Natural killer cell treated with Interleukin-12 subunit alpha and Interleukin-12 subunit beta and Interleukin-15 and Interleukin-18, amount 100 ng/mL, for 72 hours (primary cell): ENCODE measurements around the gene CKS2. TPM values are rescaled to one million over a fixed set of nuclear protein-coding genes. Genes with fewer than 3 reads are reported as not detected.
"Not testable (repeated sequence)": the region's sequence is repeated elsewhere in the genome, so short reads cannot be mapped to it uniquely, and the experiment has no call there.

ENCODE experiments used
- ATAC-seq, 2 donors: fragments of 150-1000 bp; cut with Tn5 transposase in 1 of 2; sonication (Bioruptor Pico), chemical (Tn5 transposase) in 1 of 2; 2 replicates each; pipeline ENCODE4 v1.10.0; 2021
- DNase-seq: peaks from one replicate; pipeline ENCODE4 v3.0.0; 2022; ENCODE audit warnings: low spot score
- H3K27ac Mint-ChIP-seq, 2 donors: 1 replicate in 1 of 2; 2 replicates in 1 of 2; pipeline ENCODE4 v1.8.0; 2022; ENCODE audit warnings: mixed read lengths in 2 of 2, mild to moderate bottlenecking in 1 of 2, moderate library complexity in 1 of 2
- H3K27me3 Mint-ChIP-seq, 2 donors: 1 replicate in 1 of 2; 2 replicates in 1 of 2; pipeline ENCODE4 v1.8.0; 2022; ENCODE audit warnings: mixed read lengths in 2 of 2
- H3K36me3 Mint-ChIP-seq: one replicate; pipeline ENCODE4 v1.8.0; 2022; ENCODE audit warnings: mixed read lengths
- H3K4me1 Mint-ChIP-seq, 2 donors: 1 replicate in 1 of 2; 2 replicates in 1 of 2; pipeline ENCODE4 v1.8.0; 2022; ENCODE audit warnings: low read depth in 2 of 2, mixed read lengths in 2 of 2, mild to moderate bottlenecking in 1 of 2
- H3K4me3 Mint-ChIP-seq: one replicate; pipeline ENCODE4 v1.8.0; 2022; ENCODE audit warnings: mixed read lengths
- H3K9me3 Mint-ChIP-seq: 2 replicates; pipeline ENCODE4 v1.8.0; 2022; ENCODE audit warnings: mixed read lengths
- total RNA-seq, 2 donors: library from RNA; stranded (reverse); gene quantifications; one replicate each; pipeline ENCODE4 v1.2.3, GENCODE V29; 2022

Gene CKS2
- total RNA-seq, 2 donors from 2014 or later: 90.2 to 165 TPM

GRCh38 chr9:89295400-89295799, 15.6 kb upstream of the CKS2 start:
- peaks cover 8 to 10% of the 10 kb centered on the region in 2 donors for H3K27me3 Mint-ChIP-seq
- H3K4me3 Mint-ChIP-seq: no peak overlapping the region
- ATAC-seq: no peak
- H3K9me3 Mint-ChIP-seq: no peaks in the 10 kb centered on the region
- no peaks in the 10 kb centered on the region for H3K36me3 Mint-ChIP-seq
- DNase-seq: no peak
- no peak overlapping the region for H3K27ac Mint-ChIP-seq
- H3K4me1 Mint-ChIP-seq: no peaks in the 10 kb centered on the region

- not testable (repeated sequence) for DNase-seq, H3K36me3 Mint-ChIP-seq, H3K9me3 Mint-ChIP-seq, H3K4me3 Mint-ChIP-seq, H3K27me3 Mint-ChIP-seq, H3K4me1 Mint-ChIP-seq, ATAC-seq, H3K27ac Mint-ChIP-seq
These were observed 9.0 kb upstream of the CKS2 start for GRCh38 chr9:89301996-89302395.

DNA sequence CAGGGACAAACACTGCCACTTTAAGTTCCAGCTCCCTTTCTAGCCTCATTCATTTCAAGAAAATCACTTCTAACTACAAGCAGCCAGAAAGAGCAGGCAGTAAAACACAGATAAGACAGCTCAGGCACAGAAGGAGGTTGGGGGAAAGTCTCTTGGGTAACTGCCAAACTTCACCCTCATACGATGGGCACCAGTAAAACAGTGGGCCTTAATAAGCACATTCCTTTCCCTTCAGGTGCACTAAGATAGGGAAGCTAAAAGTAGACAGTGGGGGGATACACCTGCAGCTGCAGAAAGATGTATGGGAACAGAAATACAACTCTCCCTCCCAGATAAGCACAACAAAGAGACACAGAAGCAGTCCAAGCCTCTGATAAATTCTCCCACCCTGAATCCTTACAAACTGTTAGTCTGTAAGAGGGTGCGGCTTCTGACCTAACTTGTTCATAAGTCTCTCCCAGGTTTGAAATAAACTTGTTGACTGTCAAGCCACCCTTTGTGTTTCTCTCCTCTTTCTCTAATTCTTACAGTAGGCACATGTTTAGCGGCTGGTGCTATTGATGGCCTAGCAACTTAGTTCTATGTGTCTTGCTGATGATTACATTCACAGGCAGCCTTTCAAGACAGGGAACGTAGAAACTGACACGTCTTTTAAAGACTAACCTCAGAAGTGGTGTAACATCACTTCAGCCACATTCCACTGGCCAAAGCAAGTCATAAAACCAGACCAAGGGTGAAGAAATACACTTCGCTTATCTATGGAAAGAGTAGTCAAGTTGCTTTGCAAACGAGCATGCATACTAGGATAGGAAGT, 6.8 kb upstream of the CKS2 start:
- Mint-ChIP-seq H3K27ac (no peak overlapping the region), H3K27me3 (no peaks in the 10 kb centered on the region), H3K36me3 (no peaks in the 10 kb centered on the region), H3K4me1 (peaks cover 0 to 3% of the 10 kb centered on the region in 2 donors), H3K9me3 (no peaks in the 10 kb centered on the region), H3K4me3 (no peak overlapping the region)
- DNase-seq: no peak
- no peak for ATAC-seq

DNA sequence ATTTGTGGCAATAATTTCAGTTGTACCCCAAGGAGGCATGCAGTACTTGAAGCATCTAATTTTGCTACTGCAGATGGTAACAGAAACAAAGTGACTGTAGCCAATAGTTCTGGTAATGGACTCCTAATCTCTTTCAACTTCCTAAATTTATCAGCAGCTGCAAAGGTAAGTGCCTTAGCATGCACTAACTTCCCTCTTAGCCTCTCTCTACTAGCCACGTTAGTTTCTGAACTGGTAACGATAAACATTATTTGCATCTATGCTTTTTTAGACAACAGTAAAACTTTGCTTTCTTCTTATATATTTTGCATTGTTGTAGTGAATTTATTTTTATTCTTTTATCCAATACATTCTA, 6.2 kb upstream of the CKS2 start:
- peaks cover 0 to 3% of the 10 kb centered on the region in 2 donors for H3K4me1 Mint-ChIP-seq
- H3K9me3 Mint-ChIP-seq: no peaks in the 10 kb centered on the region
- H3K27ac Mint-ChIP-seq: no peak overlapping the region
- H3K27me3 Mint-ChIP-seq: no peaks in the 10 kb centered on the region
- no peak for DNase-seq
- no peak overlapping the region for H3K4me3 Mint-ChIP-seq
- H3K36me3 Mint-ChIP-seq: no peaks in the 10 kb centered on the region
- ATAC-seq: no peak

DNA sequence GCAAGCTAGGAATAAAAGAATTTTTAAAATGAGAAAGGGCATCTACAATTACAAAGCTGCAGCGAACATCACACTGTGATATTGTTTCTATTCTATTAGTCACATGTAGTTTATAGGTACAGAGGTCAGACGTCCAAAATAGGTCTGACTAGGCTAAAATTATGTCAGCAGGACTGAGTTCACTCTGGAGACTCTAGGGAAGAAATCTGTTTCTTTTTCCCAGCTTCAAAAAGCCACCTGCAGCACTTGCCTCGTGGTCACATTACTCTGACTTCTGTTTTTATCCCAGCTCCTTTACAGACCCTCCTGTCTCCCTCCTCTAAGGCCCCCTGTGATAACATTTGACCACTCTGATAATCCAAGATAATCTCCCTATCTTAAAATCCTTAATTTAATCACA, 5.1 kb upstream of the CKS2 start:
- DNase-seq (no peak), ATAC-seq (no peak)
- H3K27ac Mint-ChIP-seq: no peak overlapping the region
- H3K9me3 Mint-ChIP-seq: no peaks in the 10 kb centered on the region
- H3K4me1 Mint-ChIP-seq: peaks cover 5 to 6% of the 10 kb centered on the region in 2 donors
- no peaks in the 10 kb centered on the region for H3K27me3 Mint-ChIP-seq
- no peak overlapping the region for H3K4me3 Mint-ChIP-seq
- H3K36me3 Mint-ChIP-seq: no peaks in the 10 kb centered on the region

GRCh38 chr9:89309166-89309565, 1.8 kb upstream of the CKS2 start:
- no peak for ATAC-seq
- Mint-ChIP-seq H3K36me3 (peaks cover 5% of the 10 kb centered on the region), H3K4me1 (peaks cover 11 to 31% of the 10 kb centered on the region in 2 donors), H3K4me3 (peak overlapping the region; percentile 95), H3K27ac (peak overlapping the region; percentile 98 to 99), H3K27me3 (no peaks in the 10 kb centered on the region), H3K9me3 (no peaks in the 10 kb centered on the region)
- DNase-seq: no peak

DNA sequence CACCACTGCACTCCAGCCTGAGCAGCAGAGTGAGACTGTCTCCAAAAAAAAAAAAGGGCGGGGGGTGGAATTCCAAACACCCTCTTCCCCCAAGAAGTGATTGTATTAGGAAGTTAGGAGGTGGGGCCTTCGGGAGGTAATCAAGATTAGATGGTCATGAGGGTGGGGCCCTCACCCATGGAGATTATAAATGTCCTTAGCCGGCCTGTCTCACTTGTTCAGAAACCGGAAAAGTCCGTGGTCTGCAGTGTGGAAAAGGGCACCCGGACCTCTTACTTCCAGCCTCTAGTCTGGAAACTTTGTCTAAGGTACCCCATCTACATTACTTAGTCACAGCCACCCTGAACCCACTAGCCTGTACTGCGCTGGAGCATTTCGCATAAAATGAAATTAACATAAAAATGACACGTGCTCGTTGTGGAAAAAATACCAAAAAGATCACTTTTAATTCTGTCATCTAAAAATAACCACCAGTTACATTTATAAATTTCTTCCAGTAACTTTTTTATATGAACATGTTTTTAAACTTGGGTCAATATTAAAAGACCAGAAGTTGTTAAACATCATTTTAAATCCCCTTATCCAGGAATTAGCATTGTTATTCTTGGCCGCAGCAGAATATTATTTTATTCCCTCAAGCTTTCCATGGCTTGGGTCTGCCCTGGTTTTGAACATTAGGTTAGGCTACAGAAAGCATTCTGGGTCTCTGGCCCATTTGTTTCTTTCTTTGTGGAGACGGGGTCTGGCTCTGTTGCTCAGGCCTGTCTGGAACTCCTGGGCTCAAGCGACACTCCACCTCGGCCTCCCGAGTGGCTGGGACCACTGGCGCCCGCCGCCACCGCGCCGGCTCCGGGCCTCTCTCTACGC, 1.2 kb upstream of the CKS2 start:
- peak overlapping the region; percentile 95 for H3K4me3 Mint-ChIP-seq
- H3K36me3 Mint-ChIP-seq: peaks cover 5% of the 10 kb centered on the region
- peak overlapping the region; percentile 98 to 99 for H3K27ac Mint-ChIP-seq
- ATAC-seq: no peak
- H3K27me3 Mint-ChIP-seq: no peaks in the 10 kb centered on the region
- peaks cover 18 to 38% of the 10 kb centered on the region in 2 donors for H3K4me1 Mint-ChIP-seq
- no peaks in the 10 kb centered on the region for H3K9me3 Mint-ChIP-seq
- no peak for DNase-seq

DNA sequence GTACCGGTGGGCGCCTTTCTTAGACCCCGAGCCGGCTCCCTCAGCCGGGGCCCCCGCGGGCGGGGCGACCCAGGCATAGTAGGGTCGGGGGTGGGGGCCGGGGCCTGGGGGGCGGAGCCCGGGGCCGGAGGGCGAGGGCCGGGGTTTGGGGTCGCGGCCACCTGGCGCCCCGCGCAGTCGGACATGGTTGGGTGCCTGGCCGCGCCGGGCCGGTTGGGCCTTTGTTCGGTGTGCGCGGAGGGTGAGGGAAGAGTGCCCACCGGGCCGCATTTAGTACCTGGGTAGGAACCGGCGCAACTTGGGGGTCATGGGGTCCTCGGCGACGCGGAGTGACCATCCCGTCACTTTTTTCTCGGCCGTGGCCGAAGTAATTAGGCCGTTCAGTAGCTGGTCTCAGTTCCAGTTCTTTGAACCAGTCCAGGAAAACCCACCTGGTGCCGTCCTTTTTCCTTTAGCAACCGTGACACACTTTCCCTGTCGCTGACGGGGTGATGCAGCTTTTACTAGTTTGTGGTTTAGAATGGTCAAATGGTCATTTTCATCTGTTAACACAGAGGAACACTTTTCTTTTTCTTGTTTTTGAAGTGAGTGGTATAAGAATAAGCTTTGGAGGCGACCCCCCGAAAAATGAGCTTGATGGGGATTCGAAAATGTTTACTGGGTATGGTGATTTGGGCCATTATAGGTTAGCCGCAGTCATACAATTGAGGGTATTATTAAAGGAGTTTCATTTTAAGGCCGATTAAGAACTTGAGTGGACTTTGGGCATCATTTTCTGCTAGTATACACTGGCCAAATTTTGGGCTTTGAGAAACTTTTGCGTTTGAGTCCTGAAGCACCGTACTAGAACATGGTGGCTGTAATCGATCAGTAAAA, 589 bp downstream of the CKS2 start:
- Mint-ChIP-seq H3K4me1 (peaks cover 18 to 44% of the 10 kb centered on the region in 2 donors), H3K27ac (peak overlapping the region; percentile 98 to 99), H3K9me3 (no peaks in the 10 kb centered on the region), H3K36me3 (peaks cover 8% of the 10 kb centered on the region), H3K27me3 (no peaks in the 10 kb centered on the region), H3K4me3 (peak overlapping the region; percentile 95)
- ATAC-seq (peak in 1 of 2 donors; percentile 40), DNase-seq (no peak)

- Mint-ChIP-seq H3K9me3 (no peaks in the 10 kb centered on the region), H3K27ac (peak overlapping the region; percentile 98 to 99), H3K27me3 (no peaks in the 10 kb centered on the region), H3K4me3 (peak overlapping the region; percentile 95), H3K36me3 (peaks cover 11% of the 10 kb centered on the region), H3K4me1 (peaks cover 18 to 50% of the 10 kb centered on the region in 2 donors)
- DNase-seq (no peak), ATAC-seq (no peak)
These were observed 1.2 kb downstream of the CKS2 start for GRCh38 chr9:89312222-89312571.

DNA sequence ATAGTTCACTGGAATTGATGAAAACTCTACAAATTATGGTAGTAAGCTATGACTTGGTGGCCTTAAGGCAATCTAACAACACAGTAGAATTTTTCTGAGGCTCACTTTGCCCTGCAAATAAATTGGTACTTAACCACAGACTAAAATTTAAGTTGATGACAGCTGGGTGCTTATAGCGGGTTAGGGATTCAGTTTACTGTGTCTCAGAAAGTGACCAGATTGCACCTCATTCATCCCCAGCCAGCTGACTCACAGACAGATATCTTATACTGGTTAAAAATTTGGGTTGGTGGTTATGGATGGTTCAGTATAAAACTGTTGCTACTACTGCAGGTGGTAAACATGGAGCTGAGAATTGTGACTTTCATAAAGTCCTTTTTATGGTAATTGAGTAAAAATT, 2.8 kb downstream of the CKS2 start:
- ATAC-seq: no peak
- Mint-ChIP-seq H3K4me3 (peak overlapping the region; percentile 95), H3K36me3 (peaks cover 22% of the 10 kb centered on the region), H3K27ac (peak overlapping the region in 1 of 2 donors; percentile 50), H3K4me1 (peaks cover 28 to 61% of the 10 kb centered on the region in 2 donors), H3K9me3 (no peaks in the 10 kb centered on the region), H3K27me3 (no peaks in the 10 kb centered on the region)
- DNase-seq: no peak

DNA sequence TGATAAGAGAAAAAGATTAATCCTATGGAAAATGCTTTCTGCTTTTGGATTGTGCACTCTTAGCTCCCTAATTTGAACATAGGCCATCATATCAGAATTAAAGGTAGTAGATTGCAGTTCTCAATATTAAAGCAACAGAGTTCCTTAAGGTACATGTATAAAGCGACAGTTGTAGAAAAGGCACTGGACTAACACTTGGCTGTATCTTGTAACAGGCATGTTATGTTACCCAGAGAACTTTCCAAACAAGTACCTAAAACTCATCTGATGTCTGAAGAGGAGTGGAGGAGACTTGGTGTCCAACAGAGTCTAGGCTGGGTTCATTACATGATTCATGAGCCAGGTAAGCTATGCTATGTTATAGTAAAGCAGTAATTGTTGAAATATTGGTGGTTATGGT, 4.0 kb downstream of the CKS2 start:
- Mint-ChIP-seq H3K4me1 (peaks cover 33 to 72% of the 10 kb centered on the region in 2 donors), H3K27me3 (no peaks in the 10 kb centered on the region), H3K4me3 (peak overlapping the region; percentile 95), H3K27ac (peak overlapping the region; percentile 10 to 50), H3K9me3 (no peaks in the 10 kb centered on the region), H3K36me3 (peaks cover 22% of the 10 kb centered on the region)
- DNase-seq (no peak), ATAC-seq (no peak)

GRCh38 chr9:89315482-89315881, 4.5 kb downstream of the CKS2 start:
- Mint-ChIP-seq H3K4me3 (no peak overlapping the region), H3K9me3 (no peaks in the 10 kb centered on the region), H3K4me1 (peaks cover 33 to 71% of the 10 kb centered on the region in 2 donors), H3K27me3 (no peaks in the 10 kb centered on the region), H3K36me3 (peaks cover 22% of the 10 kb centered on the region), H3K27ac (peak overlapping the region in 1 of 2 donors; percentile 10)
- no peak for ATAC-seq
- no peak for DNase-seq

DNA sequence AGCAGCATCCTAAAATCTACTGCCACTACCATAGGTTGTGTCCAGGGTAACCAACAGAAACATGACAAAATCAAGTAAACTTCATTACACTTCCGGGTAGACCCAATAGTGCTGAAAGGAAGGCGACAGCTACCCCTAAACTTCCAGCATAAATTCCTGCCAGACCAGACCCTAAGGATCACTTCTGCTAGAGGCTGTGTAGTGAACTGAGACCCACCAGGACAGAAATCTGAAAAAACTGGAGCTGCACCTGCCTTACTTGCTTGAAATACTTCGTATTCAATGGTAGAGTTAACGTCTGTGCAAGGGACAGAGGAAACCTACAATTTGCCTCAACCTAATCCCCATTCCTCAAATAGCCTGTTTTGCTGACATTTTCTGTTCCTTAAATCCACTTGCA, 6.3 kb downstream of the CKS2 start:
- DNase-seq: no peak
- Mint-ChIP-seq H3K9me3 (no peaks in the 10 kb centered on the region), H3K27me3 (no peaks in the 10 kb centered on the region), H3K4me1 (peaks cover 26 to 62% of the 10 kb centered on the region in 2 donors), H3K36me3 (peaks cover 22% of the 10 kb centered on the region), H3K4me3 (peak overlapping the region; percentile 90), H3K27ac (peak overlapping the region; percentile 90 to 97)
- ATAC-seq: no peak
